HFFc6 (cell line): Measurements from ENCODE around the gene PRM1. TPM values are rescaled to one million over a fixed set of nuclear protein-coding genes. Genes with fewer than 3 reads are reported as not detected.
"Not testable (repeated sequence)": the region's sequence is repeated elsewhere in the genome, so short reads cannot be mapped to it uniquely, and the experiment has no call there.

Experiments used
- DNase-seq: peaks from one replicate; pipeline ENCODE4 v3.0.0-alpha.2; 2018
- H3K27ac Mint-ChIP-seq: 2 replicates; pipeline ENCODE4 v1.8.0; 2020; ENCODE audit warnings: mild to moderate bottlenecking, mixed read lengths
- H3K27me3 Mint-ChIP-seq: 2 replicates; pipeline ENCODE4 v1.8.0; 2021; ENCODE audit warnings: mild to moderate bottlenecking, moderate library complexity, mixed read lengths; ENCODE audit not compliant: insufficient read depth
- H3K36me3 Mint-ChIP-seq: 2 replicates; pipeline ENCODE4 v1.8.0; 2021; ENCODE audit warnings: low read depth, mixed read lengths
- H3K4me1 Mint-ChIP-seq: 2 replicates; pipeline ENCODE4 v1.8.0; 2020; ENCODE audit warnings: low read depth, mixed read lengths
- H3K4me3 Mint-ChIP-seq: 2 replicates; pipeline ENCODE4 v1.8.0; 2020; ENCODE audit warnings: mild to moderate bottlenecking, moderate library complexity, mixed read lengths
- H3K9me3 Mint-ChIP-seq: 2 replicates; pipeline ENCODE4 v1.8.0; 2020; ENCODE audit warnings: mild to moderate bottlenecking, mixed read lengths
- total RNA-seq, 6 experiments: library from RNA; stranded (reverse); fragmentation: NEBNext Ultra II Directional; extraction: Animal tissue kit (Norgen Biotek cat#: 25700); gene quantifications; 2 replicates in 1 of 6; 3 replicates in 5 of 6; pipeline ENCODE4 v1.2.3, GENCODE V29; 2021
- TF ChIP-seq, protein P1 (sequence below): fragments of 200-600 bp; sonication (generic); IDR thresholded peaks from 2 replicates; pipeline ENCODE4 v1.5.0; 2021; ENCODE audit warnings: antibody characterized with exemption, mild to moderate bottlenecking

The PRM1 gene
- total RNA-seq, 6 experiments from 2014 or later, result not detected

DNA sequence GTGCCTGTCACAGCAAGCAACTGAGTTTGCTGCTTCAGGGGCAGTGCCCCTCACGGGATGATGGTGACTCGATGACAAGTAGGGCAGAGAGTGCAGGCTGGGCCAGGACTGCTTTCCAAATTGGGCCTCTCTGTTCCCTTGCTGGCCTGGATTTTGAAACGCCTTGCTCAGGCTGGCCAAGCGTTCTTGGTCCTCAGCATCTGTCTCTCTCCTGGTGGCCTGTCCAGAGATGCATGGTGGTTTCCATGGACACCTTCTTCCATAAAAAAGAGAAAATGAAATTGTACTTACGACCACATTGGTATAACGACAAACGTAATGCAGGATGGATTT, 19.4 kb upstream of the PRM1 start:
- DNase-seq, result no peak
- Mint-ChIP-seq H3K9me3 (no peaks in the 10 kb centered on the region), H3K4me3 (no peak overlapping the region), H3K36me3 (no peaks in the 10 kb centered on the region), H3K27ac (no peak overlapping the region), H3K27me3 (peaks cover 3% of the 10 kb centered on the region), H3K4me1 (peaks cover 20% of the 10 kb centered on the region)
- TF ChIP-seq, protein P1, sequence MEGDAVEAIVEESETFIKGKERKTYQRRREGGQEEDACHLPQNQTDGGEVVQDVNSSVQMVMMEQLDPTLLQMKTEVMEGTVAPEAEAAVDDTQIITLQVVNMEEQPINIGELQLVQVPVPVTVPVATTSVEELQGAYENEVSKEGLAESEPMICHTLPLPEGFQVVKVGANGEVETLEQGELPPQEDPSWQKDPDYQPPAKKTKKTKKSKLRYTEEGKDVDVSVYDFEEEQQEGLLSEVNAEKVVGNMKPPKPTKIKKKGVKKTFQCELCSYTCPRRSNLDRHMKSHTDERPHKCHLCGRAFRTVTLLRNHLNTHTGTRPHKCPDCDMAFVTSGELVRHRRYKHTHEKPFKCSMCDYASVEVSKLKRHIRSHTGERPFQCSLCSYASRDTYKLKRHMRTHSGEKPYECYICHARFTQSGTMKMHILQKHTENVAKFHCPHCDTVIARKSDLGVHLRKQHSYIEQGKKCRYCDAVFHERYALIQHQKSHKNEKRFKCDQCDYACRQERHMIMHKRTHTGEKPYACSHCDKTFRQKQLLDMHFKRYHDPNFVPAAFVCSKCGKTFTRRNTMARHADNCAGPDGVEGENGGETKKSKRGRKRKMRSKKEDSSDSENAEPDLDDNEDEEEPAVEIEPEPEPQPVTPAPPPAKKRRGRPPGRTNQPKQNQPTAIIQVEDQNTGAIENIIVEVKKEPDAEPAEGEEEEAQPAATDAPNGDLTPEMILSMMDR, result no peak

DNA sequence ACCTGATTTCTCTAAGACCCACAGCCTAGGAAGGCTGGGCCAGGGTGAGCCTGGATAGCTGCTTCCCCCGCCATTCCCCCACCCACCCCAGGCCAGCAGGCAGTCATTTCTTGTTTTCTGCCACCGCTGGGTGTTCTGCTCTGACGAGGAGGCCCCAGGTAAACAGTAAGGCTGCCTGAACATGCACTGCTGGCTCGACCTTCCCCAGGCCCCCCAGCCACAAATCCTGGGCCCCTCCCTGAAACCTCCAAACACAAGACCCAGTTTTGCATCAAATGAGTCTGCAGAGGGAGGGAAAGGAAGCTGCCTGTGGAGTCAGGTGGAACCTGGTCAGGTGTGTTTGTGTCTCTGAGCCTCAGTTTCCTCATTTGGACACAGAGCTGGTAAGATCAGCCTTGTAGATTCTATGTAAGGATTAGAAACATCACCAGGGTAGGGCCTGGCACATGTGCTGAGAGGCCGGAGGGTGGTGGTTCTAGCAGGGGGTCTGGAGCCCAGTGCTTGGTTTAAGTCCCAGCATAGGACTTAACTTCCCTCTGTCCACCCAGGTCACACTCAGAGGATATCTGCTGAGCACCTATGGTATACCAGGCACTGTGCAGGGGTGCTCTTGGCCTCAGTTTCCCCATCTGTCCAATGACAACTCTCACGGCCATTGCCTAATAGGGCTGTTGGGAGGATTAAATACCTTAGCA, 18.9 kb upstream of the PRM1 start:
- Mint-ChIP-seq H3K4me1 (peaks cover 21% of the 10 kb centered on the region), H3K36me3 (no peaks in the 10 kb centered on the region), H3K27me3 (peaks cover 3% of the 10 kb centered on the region), H3K9me3 (no peaks in the 10 kb centered on the region), H3K27ac (no peak overlapping the region), H3K4me3 (no peak overlapping the region)
- TF ChIP-seq, protein P1, result no peak
- no peak for DNase-seq

DNA sequence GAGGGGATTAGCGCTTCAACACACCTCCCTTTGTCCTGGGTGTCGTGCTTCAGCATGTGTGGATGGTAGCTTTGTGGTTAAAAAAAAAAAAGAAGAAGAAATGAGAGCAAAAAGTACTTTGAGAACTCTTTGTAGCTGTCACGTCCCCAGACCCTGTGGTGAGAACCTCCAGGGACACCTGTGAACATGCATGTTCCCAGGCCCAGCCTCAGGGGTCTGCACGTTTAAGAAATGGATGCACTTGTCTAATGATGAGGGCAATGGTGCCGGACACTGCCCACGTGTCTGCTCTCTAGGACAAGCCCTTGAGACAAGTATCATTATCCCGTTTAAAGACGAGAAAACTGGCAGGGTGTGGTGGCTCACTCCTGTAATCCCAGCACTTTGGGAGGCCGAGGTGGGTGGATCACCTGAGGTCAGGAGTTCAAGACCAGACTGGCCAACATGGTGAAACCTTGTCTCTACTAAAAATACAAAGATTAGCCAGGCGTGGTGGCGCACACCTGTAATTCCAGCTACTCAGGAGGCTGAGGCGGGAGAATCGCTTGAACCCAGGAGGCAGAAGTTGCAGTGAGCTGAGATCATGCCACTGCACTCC, 17.9 kb upstream of the PRM1 start:
- not testable (repeated sequence) for H3K27ac Mint-ChIP-seq, H3K27me3 Mint-ChIP-seq, H3K9me3 Mint-ChIP-seq, H3K36me3 Mint-ChIP-seq, DNase-seq, H3K4me3 Mint-ChIP-seq
- H3K4me1 Mint-ChIP-seq, result peaks cover 26% of the 10 kb centered on the region

DNA sequence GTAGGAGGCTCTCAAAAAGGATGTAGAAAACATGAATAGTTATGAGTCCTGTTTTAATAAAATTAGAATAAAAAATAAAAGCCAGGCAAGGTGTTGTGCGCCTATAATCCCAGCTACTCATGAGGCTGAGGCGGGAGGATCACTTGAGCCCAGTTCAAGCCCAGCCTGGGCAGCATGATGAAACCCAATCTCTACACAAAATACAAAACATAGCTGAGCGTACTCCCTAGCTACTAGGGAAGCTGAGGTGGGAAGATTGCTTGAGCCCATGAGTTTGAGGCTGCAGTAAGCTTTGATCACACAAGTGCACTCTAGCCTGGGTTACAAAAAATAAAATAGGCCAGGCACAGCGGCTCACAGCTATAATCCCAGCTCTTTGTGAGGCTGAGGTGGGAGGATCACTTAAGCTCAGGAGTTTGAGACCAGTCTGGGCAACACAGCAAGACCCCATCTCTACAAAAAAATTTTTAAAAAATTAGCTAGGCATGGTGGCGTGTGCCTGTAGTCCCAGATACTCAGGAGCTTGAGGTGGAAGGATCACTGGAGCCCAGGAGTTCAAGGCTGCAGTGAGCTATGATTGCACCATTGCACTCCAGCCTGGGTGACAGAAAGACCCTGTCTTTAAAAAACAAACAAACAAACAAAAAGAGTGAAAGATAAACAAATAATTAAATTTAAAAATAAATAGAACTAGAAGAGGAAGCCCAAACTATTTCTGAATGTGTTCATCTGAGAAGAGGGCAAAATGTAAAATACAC, 17.2 kb upstream of the PRM1 start:
- Mint-ChIP-seq H3K4me1 (peaks cover 20% of the 10 kb centered on the region), H3K36me3 (no peaks in the 10 kb centered on the region), H3K4me3 (no peak overlapping the region), H3K27ac (no peak overlapping the region), H3K27me3 (peaks cover 2% of the 10 kb centered on the region; the same call in 1 of the 2 replicates), H3K9me3 (no peaks in the 10 kb centered on the region)
- TF ChIP-seq, protein P1, result no peak
- DNase-seq, result no peak

DNA sequence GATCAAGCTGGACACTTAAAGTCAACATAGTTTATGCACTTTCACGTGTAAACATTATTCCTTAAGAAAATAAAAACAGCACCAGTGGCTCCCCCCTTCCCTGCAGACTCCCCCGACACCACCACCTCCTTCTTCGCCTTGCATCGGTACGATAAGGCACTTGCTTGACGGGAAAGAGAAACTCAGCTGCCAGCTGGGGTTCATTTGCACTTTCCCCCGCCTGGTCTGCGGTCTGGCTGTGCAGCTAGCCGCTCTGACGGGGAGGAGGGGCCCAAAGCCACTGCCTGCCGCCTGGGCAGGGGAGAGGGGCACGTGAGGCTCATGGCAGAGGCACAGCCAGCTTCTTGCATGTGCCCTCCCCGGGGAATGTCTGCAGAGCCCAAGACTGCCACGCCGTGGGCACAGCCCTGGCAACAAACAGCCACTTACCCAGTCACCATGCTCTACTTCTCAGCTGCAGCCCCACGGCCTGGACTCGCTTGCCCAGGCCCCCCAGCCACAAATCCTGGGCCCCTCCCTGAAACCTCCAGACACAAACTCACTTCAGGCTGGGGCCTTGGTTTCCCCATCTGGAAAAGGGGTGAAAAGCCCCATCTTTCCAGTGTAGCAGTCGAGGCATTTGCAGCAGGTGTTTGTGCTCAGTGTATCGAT, 16.5 kb upstream of the PRM1 start:
- Mint-ChIP-seq H3K36me3 (no peaks in the 10 kb centered on the region), H3K27ac (no peak overlapping the region), H3K27me3 (peaks cover 1% of the 10 kb centered on the region; the same call in 1 of the 2 replicates), H3K9me3 (no peaks in the 10 kb centered on the region), H3K4me3 (peak overlapping the region; percentile 77), H3K4me1 (peaks cover 17% of the 10 kb centered on the region)
- TF ChIP-seq, protein P1, result no peak
- DNase-seq, result peak; percentile 23
